Ishikawa (cell line): ENCODE data around the gene KIF6.

Source experiments
- FOXM1 ChIP-seq: IDR thresholded peaks from 2 replicates; pipeline ENCODE4 v1.6.1; 2012; ENCODE audit warnings: low read depth, borderline replicate concordance
- ZBTB7A ChIP-seq: IDR thresholded peaks from 2 replicates; pipeline ENCODE4 v1.6.1; 2012; ENCODE audit warnings: low read depth

GRCh38 chr6:39731565-39731964 is 6.4 kb upstream of the KIF6 start:
- TF ChIP-seq FOXM1, result no peak
- TF ChIP-seq ZBTB7A, result no peak
